ENCODE results near the gene KCNJ14.

KCNJ14 gene

DNA sequence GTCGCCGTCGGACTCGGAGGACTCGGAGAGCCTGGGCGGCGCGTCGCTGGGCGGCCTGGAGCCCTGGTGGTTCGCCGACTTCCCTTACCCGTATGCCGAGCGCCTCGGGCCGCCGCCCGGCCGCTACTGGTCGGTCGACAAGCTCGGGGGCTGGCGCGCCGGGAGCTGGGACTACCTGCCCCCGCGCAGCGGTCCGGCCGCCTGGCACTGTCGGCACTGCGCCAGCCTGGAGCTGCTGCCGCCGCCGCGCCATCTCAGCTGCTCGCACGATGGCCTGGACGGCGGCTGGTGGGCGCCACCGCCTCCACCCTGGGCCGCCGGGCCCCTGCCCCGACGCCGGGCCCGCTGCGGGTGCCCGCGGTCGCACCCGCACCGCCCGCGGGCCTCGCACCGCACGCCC is 12.1 kb upstream of the KCNJ14 start:
- Histone ChIP-seq H3K36me3 (peaks cover 10 to 14% (median 13%) of the 10 kb centered on the region in 3 donors), H3K27ac (no peak overlapping the region), H3K27me3 (peaks cover 0 to 39% of the 10 kb centered on the region in 2 donors), H3K9me3 (no peaks in the 10 kb centered on the region), H3K4me1 (peaks cover 0 to 27% (median 21%) of the 10 kb centered on the region in 4 donors), H3K4me3 (peak overlapping the region; percentile 82 to 99)
- TF ChIP-seq, protein P1, sequence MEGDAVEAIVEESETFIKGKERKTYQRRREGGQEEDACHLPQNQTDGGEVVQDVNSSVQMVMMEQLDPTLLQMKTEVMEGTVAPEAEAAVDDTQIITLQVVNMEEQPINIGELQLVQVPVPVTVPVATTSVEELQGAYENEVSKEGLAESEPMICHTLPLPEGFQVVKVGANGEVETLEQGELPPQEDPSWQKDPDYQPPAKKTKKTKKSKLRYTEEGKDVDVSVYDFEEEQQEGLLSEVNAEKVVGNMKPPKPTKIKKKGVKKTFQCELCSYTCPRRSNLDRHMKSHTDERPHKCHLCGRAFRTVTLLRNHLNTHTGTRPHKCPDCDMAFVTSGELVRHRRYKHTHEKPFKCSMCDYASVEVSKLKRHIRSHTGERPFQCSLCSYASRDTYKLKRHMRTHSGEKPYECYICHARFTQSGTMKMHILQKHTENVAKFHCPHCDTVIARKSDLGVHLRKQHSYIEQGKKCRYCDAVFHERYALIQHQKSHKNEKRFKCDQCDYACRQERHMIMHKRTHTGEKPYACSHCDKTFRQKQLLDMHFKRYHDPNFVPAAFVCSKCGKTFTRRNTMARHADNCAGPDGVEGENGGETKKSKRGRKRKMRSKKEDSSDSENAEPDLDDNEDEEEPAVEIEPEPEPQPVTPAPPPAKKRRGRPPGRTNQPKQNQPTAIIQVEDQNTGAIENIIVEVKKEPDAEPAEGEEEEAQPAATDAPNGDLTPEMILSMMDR (IDR thresholded peaks at IDR 0.05), result no peak
- intact Hi-C loops (cut with DNase I; ENCODE audit: low total_unique reads), result no loop called here
- DNase-seq, result no peak

DNA sequence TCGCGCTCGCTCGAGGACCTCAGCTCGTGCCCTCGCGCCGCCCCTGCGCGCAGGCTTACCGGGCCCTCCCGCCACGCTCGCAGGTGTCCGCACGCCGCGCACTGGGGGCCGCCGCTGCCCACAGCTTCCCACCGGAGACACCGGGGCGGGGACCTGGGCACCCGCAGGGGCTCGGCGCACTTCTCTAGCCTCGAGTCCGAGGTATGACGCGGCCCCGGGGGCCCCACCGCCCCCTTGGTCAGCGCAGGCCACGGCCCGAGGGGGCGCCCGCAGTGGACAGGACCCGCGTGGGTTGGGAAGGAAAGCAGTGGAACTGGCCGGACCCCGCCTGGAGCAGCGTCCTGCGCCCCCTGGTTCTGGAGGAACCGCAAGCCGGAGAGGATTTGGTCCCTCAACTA is 11.6 kb upstream of the KCNJ14 start:
- no peaks in the 10 kb centered on the region for H3K9me3 ChIP-seq
- H3K4me3 ChIP-seq, result peak overlapping the region; percentile 82 to 99
- DNase-seq, result no peak
- intact Hi-C loops (cut with DNase I; ENCODE audit: low total_unique reads), result no loop called here
- peaks cover 0 to 27% (median 21%) of the 10 kb centered on the region in 4 donors for H3K4me1 ChIP-seq
- H3K36me3 ChIP-seq, result peaks cover 10 to 19% (median 18%) of the 10 kb centered on the region in 3 donors
- H3K27ac ChIP-seq, result peak overlapping the region in 1 of 2 donors; percentile 83
- H3K27me3 ChIP-seq, result peaks cover 0 to 34% of the 10 kb centered on the region in 2 donors
- TF ChIP-seq, protein P1 (IDR thresholded peaks at IDR 0.05), result no peak

DNA sequence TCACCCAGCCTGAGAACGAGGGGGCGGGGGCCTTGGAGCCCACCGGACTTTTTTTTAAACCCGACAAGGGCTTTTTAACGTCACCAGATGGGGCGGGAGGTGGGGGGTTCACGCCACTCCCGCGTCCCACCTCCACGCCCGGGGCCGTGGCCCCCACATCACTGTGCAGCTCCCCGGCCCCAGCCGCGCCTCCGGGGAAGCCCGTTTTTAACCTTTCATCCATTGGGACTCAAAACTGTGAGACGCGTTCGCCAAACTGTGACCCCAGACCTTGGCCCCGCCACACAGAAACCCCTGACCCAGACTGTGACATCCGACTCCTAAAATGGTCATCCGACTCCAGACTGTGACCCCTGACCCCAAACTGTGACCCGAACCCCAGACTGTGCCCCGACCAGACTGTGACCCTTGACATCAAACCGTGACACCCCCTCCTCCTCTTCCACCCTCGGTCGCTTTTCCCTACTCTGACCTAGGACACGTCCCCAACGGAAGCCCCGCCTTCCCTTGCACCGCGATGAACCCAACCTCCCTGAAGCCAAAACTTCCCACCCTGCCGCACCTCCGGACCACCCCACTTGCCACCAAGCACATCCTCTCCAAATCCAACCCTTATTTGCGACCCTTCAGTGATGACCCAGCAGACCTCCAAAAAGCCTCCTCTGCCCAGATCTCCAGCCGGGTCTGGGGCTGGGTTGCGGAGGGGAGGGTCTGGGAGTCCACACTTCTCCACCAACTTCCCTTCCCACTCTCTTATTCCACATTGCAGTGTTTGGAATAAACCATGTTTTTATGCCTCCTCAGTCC is 11.0 kb upstream of the KCNJ14 start:
- Histone ChIP-seq H3K9me3 (no peaks in the 10 kb centered on the region), H3K27me3 (peaks cover 0 to 29% of the 10 kb centered on the region in 2 donors), H3K4me3 (peak overlapping the region; percentile 82 to 99), H3K27ac (peak overlapping the region; percentile 83 to 92), H3K4me1 (peaks cover 0 to 27% (median 21%) of the 10 kb centered on the region in 4 donors), H3K36me3 (peaks cover 11 to 25% (median 21%) of the 10 kb centered on the region in 3 donors)
- intact Hi-C loops (cut with DNase I; ENCODE audit: low total_unique reads), result no loop called here
- no peak for DNase-seq
- TF ChIP-seq, protein P1 (IDR thresholded peaks at IDR 0.05), result no peak

DNA sequence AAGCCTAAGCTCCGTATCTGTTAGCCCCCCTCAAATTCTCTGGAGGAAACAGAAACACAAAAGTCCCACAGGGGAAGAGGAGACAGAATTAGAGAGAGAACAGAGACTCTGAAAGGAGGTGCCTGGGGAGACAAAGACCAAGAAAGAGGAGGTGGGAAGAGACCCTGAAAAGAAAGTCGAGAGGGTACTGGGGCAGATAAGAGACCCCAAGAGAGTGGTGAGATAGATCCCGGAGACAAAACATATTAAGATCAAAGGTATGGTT is 10.5 kb upstream of the KCNJ14 start:
- Histone ChIP-seq H3K4me3 (peak overlapping the region; percentile 82 to 99), H3K27me3 (peaks cover 0 to 24% of the 10 kb centered on the region in 2 donors), H3K27ac (peak overlapping the region; percentile 83 to 92), H3K9me3 (no peaks in the 10 kb centered on the region), H3K36me3 (peaks cover 16 to 30% (median 26%) of the 10 kb centered on the region in 3 donors), H3K4me1 (peaks cover 0 to 27% (median 21%) of the 10 kb centered on the region in 4 donors)
- no peak for DNase-seq
- intact Hi-C loops (cut with DNase I; ENCODE audit: low total_unique reads), result no loop called here
- TF ChIP-seq, protein P1 (IDR thresholded peaks at IDR 0.05), result no peak

DNA sequence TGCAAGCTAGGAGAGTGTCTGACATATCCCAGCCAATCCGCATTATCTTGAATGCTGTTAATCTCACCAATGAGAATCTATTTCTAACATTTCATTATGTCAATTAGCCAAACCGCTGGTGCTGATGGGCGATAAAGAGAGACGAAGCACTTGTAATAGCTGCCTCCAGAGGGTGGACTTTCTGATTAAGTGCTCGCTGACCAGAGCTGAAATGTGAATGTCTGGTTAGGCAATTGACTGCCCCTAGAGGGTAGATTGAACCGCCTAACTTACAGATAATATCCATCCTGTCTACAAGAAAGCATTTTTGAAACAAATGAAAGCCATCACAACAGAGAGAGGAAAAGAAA is 10.1 kb upstream of the KCNJ14 start:
- Histone ChIP-seq H3K9me3 (no peaks in the 10 kb centered on the region), H3K36me3 (peaks cover 20 to 34% (median 30%) of the 10 kb centered on the region in 3 donors), H3K27ac (peak overlapping the region; percentile 83 to 92), H3K4me1 (peaks cover 0 to 27% (median 21%) of the 10 kb centered on the region in 4 donors), H3K27me3 (peaks cover 0 to 23% of the 10 kb centered on the region in 2 donors), H3K4me3 (peak overlapping the region; percentile 82 to 99)
- peak in 1 of 2 donors; percentile 57 for DNase-seq
- TF ChIP-seq, protein P1 (IDR thresholded peaks at IDR 0.05), result peak; percentile 63 to 73
- intact Hi-C loops (cut with DNase I; ENCODE audit: low total_unique reads), result no loop called here

Measured in tibial artery (tissue), 4 donors.